ENCODE measurements around the gene RPL39L. TPM values are rescaled to one million over a fixed set of nuclear protein-coding genes. Genes with fewer than 3 reads are reported as not detected.

RPL39L gene
- total RNA-seq, 1 experiment from 2014 or later, result 237 TPM

Other genes with a start within 250 kb of the RPL39L start
- 5.3 and 9.4 TPM in 2 replicates for gene ST6GAL1, start 209.0 kb downstream of the RPL39L start, total RNA-seq (2014; rRNA removed; shearing (Covaris generic))
- not detected in 2 replicates for gene RTP1, start 58.0 kb upstream of the RPL39L start, total RNA-seq (2014; rRNA removed; shearing (Covaris generic))
- not detected in 2 replicates for gene MASP1, start 152.2 kb upstream of the RPL39L start, total RNA-seq (2014; rRNA removed; shearing (Covaris generic))
- gene RTP4, start 228.9 kb upstream of the RPL39L start, total RNA-seq (2014; rRNA removed; shearing (Covaris generic)), result 0.19 and 0.78 TPM in 2 replicates

All from A172 (cell line).